Measurements from ENCODE around the gene ZC3H18.

ZC3H18 gene

DNA sequence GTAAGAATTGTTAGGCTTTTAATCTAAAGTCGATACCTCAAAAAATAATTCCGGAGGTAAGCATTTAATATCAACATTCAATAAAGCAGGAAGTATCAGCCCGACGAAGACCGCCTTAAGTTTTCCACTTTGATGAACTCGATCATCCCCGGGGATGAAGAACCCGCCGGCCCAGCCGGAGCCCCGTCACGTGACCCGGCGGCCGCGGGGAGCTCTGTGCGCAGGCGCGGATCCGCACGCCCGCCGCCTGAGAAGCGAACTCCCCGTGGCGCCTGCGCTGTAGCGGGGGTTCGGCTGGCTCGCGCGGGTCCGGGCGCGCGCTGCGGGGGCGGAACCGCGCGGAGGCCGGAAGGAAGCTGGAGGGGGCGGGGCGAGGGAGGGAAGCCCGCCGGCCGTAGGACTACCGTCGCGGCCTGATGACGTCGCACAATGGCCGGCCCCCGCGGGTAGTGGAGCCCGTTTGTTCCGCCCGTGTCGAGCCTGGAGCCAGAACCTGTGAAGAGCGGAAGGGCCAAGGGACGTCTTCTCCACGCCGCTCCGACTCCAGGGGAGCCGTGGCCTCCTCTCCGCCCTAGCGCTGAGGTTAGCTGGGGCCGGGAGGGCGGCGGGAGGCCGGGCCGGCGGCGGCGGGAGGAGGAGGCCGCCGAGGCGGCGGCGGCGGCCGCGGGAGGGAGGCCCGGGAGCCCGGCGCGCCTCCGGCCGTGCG lies at the start of gene ZC3H18:
Gene ZC3H18, plus strand, starts transcription at position 419 of the 706 bp plus-strand sequence. CDS start 6,721 bp downstream, outside the sequence.
- TF ChIP-seq, protein P1, sequence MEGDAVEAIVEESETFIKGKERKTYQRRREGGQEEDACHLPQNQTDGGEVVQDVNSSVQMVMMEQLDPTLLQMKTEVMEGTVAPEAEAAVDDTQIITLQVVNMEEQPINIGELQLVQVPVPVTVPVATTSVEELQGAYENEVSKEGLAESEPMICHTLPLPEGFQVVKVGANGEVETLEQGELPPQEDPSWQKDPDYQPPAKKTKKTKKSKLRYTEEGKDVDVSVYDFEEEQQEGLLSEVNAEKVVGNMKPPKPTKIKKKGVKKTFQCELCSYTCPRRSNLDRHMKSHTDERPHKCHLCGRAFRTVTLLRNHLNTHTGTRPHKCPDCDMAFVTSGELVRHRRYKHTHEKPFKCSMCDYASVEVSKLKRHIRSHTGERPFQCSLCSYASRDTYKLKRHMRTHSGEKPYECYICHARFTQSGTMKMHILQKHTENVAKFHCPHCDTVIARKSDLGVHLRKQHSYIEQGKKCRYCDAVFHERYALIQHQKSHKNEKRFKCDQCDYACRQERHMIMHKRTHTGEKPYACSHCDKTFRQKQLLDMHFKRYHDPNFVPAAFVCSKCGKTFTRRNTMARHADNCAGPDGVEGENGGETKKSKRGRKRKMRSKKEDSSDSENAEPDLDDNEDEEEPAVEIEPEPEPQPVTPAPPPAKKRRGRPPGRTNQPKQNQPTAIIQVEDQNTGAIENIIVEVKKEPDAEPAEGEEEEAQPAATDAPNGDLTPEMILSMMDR (IDR thresholded peaks at IDR 0.05; ENCODE audit: insufficient read depth, low read length, missing control alignments), result no peak
- DNase-seq (ENCODE audit: low read depth, low spot score), result peak; percentile 40
- ChIA-PET POLR2A (interaction anchor here (0.6 to 0.7 kb wide), 2 partner anchors 65 to 202 kb away, joined by 4 read pairs; no protein-coding TSS in a partner anchor), CTCF (interaction anchor here (1.3 to 2.1 kb wide), 4 partner anchors 9 to 167 kb away, joined by 3 to 20 read pairs (median 7); no protein-coding TSS in a partner anchor)
- peak within 1 kb of the TSS; percentile 89 for H3K4me3 ChIP-seq (ENCODE audit: low read depth, low read length)

DNA sequence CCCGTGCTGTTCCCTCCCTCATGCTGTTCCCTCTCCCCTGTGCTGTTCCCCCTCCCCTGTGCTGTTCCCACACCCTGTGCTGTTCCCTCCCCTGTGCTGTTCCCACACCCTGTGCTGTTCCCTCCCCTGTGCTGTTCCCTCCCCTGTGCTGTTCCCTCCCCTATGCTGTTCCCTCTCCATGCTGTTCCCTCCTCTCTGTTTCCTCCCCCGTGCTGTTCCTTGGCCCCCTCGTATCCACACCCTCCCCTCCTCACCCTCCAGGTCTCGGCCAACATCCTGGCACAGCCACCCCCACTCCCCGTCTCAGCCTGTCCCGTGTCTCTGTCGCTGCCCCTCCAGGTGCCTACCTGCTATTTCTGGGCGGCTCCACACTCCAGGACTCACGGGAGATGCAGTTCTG lies 48.5 kb upstream of the ZC3H18 start:
- no peak for DNase-seq (ENCODE audit: low read depth, low spot score)
- POLR2A ChIA-PET, result no interaction called here
- CTCF ChIA-PET, result no interaction called here
- H3K4me3 ChIP-seq (ENCODE audit: low read depth, low read length), result no peak overlapping the region
- TF ChIP-seq, protein P1 (IDR thresholded peaks at IDR 0.05; ENCODE audit: insufficient read depth, low read length, missing control alignments), result no peak

DNA sequence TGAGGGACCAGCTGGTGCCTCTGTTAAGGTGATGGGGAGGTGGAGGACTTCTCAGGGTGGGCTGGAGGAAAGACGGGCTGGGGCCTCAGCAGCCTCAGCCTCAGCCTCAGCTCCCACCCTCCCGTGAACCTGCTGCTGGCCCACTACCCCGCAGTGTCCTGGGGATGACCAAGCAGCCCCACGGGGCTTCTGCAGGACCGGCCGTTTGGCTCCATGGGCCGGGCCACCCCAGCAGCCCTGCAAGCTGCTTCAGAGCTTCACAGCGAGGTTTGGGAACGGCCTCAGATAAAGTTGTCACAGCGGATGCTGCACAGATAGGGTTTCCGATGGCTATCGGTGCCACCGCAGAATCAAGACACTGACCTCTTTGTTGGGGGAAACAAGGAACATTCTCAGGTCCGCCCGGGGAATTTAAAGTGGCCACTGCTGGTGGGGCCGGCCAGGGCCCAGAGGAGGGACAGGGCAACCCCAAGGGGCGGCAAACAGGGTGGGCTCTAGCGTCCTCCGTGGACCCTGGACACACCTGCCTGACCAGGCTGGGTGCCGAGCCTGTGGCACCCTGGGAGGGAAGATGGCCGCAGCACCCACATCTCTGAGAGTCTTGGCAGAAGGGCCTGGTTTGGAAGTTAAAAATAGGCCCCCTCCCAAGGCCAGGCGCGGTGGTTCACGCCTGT lies 47.8 kb upstream of the ZC3H18 start:
- TF ChIP-seq, protein P1 (IDR thresholded peaks at IDR 0.05; ENCODE audit: insufficient read depth, low read length, missing control alignments), result no peak
- ChIA-PET CTCF (interaction anchor here (0.7 kb wide), 1 partner anchor 48 kb away, joined by 3 read pairs; no protein-coding TSS in a partner anchor), POLR2A (no interaction called here)
- no peak for DNase-seq (ENCODE audit: low read depth, low spot score)
- H3K4me3 ChIP-seq (ENCODE audit: low read depth, low read length), result no peak overlapping the region

DNA sequence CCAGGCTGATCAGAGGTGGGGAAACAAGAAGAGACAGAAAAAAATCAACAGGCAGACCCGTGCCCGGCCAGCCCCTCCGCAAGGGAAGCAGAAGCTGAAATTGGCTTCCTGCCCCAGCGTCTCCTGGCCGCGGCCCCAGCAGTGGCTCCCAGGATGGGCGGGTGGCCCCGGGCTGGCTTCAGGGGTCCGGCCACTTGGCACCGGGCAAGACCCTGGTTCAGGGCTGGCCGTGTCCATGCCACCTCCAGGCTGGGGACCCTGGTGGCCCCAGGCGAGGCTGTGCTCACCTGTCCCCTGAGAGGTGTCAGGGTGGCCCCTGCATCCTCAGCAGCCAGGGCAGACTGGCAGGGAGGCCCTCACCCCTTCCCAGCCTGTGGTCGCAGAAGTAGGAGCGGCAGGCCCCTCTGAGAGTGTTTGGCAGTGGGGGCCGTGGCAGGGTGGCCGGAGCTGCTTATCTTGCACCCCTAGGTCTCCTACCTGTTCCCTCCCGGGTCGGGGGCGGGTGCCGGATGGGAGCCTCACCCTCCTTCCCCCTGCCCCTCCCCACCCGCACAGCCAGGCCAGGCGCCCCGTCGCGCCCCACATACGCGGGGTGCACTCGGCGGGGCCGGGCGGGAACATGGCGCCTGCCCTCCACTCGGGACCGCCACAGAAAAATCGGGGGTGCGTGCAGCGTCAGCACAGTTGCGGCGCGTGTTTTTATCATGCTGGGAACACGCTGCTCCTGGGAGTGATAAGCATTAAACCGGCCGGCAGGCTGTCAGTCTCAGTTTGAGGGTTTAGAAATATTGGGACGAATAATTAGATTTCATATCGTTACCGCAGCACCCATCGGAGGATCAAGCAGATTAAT lies 46.7 kb upstream of the ZC3H18 start:
- ChIA-PET POLR2A (no interaction called here), CTCF (interaction anchor here (1.5 kb wide), 1 partner anchor 13 kb away, joined by 3 read pairs; no protein-coding TSS in a partner anchor)
- no peak for DNase-seq (ENCODE audit: low read depth, low spot score)
- TF ChIP-seq, protein P1 (IDR thresholded peaks at IDR 0.05; ENCODE audit: insufficient read depth, low read length, missing control alignments), result no peak
- no peak overlapping the region for H3K4me3 ChIP-seq (ENCODE audit: low read depth, low read length)

DNA sequence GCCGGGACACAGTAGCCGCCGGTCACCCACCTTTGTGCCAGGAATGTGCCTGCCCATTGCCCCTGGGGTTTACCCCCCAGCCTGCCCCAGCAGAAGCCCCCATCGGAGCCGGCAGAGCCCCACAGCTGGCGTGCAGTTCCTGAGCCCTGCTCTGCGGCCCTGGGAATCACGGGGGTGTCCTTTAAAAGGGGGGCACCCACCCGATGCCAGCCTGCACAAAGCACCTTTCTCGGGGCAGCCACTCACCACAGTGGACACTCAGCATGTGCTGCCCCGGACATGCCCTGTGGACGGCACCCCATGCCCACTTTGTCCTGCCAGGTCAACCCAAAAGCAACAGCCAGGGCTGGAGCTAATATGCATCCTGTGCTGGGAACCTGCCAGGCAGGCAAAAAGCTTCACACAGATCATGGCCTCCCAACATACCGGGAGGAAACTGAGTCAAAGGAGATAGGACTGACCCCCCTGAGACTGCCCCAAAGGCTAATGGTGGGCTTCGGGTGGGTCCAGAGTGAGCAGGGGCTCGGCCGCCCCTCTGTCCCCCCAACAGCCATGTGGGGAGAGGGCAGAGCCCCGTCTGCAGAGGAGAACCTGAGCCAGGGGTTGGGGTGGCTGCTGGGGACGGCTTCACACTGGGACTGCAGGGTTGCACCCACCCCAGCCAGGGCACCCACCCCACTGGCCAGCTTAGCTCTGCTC lies 45.8 kb upstream of the ZC3H18 start:
- POLR2A ChIA-PET, result no interaction called here
- DNase-seq (ENCODE audit: low read depth, low spot score), result no peak
- CTCF ChIA-PET, result interaction anchor here (1.5 kb wide), 1 partner anchor 14 kb away, joined by 3 read pairs; no protein-coding TSS in a partner anchor
- TF ChIP-seq, protein P1 (IDR thresholded peaks at IDR 0.05; ENCODE audit: insufficient read depth, low read length, missing control alignments), result no peak
- no peak overlapping the region for H3K4me3 ChIP-seq (ENCODE audit: low read depth, low read length)

All from AG04449 (cell line).